HL-60/S4 (cell line): ENCODE measurements around the gene SLC27A4.

Experiments
- in situ Hi-C: fragments of 300-500 bp; cut with MboI; formaldehyde crosslinking; loops from 2 replicates; pipeline ENCODE4 v1.14.3; 2022; ENCODE audit warnings: low sequenced_read_pairs

SLC27A4 gene

GRCh38 chr9:128339761-128340690 is at the start of gene SLC27A4:
TSS of gene SLC27A4 (plus strand) at chr9:128340527. CDS start at chr9:128343133, 2,606 bp downstream.
- in situ Hi-C loops: no loop called here

GRCh38 chr9:128292009-128292408 is 48.3 kb upstream of the SLC27A4 start:
- in situ Hi-C loops: no loop called here

- in situ Hi-C loops: no loop called here
These were observed 47.2 kb upstream of the SLC27A4 start for GRCh38 chr9:128293091-128293490.

- in situ Hi-C loops: no loop called here
These were observed 46.2 kb upstream of the SLC27A4 start for GRCh38 chr9:128294142-128294541.

GRCh38 chr9:128296340-128297220 is 43.7 kb upstream of the SLC27A4 start:
- in situ Hi-C loops: no loop called here

GRCh38 chr9:128297221-128297773 is 43.0 kb upstream of the SLC27A4 start:
- in situ Hi-C loops: no loop called here

GRCh38 chr9:128298535-128299482 is 41.5 kb upstream of the SLC27A4 start:
- in situ Hi-C loops: no loop called here

- in situ Hi-C loops: no loop called here
These were observed 36.0 kb upstream of the SLC27A4 start for GRCh38 chr9:128304136-128304970.

GRCh38 chr9:128304971-128305288 is 35.4 kb upstream of the SLC27A4 start:
- in situ Hi-C loops: no loop called here

GRCh38 chr9:128309551-128309950 is 30.8 kb upstream of the SLC27A4 start:
- in situ Hi-C loops: no loop called here

- in situ Hi-C loops: no loop called here
These were observed 29.9 kb upstream of the SLC27A4 start for GRCh38 chr9:128310461-128310860.

GRCh38 chr9:128314697-128315096 is 25.6 kb upstream of the SLC27A4 start:
- in situ Hi-C loops: no loop called here

GRCh38 chr9:128316421-128316820 is 23.9 kb upstream of the SLC27A4 start:
- in situ Hi-C loops: no loop called here

- in situ Hi-C loops: no loop called here
These were observed 22.7 kb upstream of the SLC27A4 start for GRCh38 chr9:128317629-128318028.

GRCh38 chr9:128321343-128321742 is 19.0 kb upstream of the SLC27A4 start:
- in situ Hi-C loops: no loop called here

- in situ Hi-C loops: no loop called here
These were observed 18.4 kb upstream of the SLC27A4 start for GRCh38 chr9:128321879-128322403.

GRCh38 chr9:128322404-128323211 is 17.7 kb upstream of the SLC27A4 start, which contains the start of the genes COQ4 and TRUB2:
TSS of gene COQ4 (plus strand) at chr9:128322839. CDS start at chr9:128322859, 20 bp downstream.
TSS of gene TRUB2 (minus strand) at chr9:128322447. CDS start at chr9:128322408, 39 bp downstream.
- in situ Hi-C loops: no loop called here

GRCh38 chr9:128323212-128323730 is 17.1 kb upstream of the SLC27A4 start:
- in situ Hi-C loops: no loop called here
